ENCODE data around the gene LRP3. TPM values are rescaled to one million over a fixed set of nuclear protein-coding genes. Genes with fewer than 3 reads are reported as not detected.

The LRP3 gene
- total and polyA plus RNA-seq, 2 experiments from 2014 or later, result 3.5 to 62.7 TPM

DNA sequence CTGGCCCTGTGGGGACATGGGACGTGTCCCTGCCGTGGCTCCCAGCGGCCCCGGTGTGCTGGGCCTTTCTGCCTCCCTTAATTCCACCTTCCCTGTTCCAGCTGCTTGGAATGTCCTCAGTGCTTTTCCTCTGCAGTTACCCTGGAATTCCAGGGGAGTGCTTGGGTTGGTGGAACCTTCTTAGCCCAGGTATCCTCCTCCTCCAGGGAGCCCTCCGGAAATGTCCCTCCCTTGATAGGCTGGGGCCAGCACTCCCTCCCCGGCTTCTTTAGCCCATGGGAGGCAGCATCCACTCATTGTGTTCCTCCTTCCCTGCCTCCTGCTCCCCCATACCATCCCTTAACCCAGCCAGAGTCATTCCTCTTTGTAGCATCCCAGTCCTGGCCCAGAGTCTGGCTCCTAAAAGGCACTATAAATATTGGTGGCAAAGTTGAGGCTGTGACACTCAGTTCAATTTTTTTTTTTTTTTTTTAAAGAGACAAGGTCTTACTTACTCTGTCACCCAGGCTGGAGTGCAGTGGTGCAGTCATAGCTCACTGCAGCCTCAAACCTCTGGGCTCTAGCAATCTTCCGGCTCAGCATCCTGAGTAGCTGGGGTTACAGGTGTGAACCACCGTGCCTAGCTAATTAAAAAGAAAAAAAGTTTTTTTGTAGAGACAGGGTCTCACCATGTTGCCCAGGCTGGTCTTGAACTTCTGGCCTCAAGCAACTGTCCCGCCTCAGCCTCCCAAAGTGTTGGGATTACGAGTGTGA is 45.3 kb downstream of the LRP3 start:
- no peaks in the 10 kb centered on the region for H3F3A ChIP-seq (replicated peaks; ENCODE audit: low read depth)
- no peak for ATAC-seq
- 0 out of 3 replicates have a peak, but pooled peaks cover 3% of the 10 kb centered on the region for H3K9me3 Mint-ChIP-seq
- no peaks in the 10 kb centered on the region for H3K9me2 ChIP-seq (ENCODE audit: insufficient read depth)
- no peak overlapping the region for H3K4me3 ChIP-seq
- H3K27me3 ChIP-seq (ENCODE audit: insufficient read depth), result no peaks in the 10 kb centered on the region
- H3K36me3 Mint-ChIP-seq (ENCODE audit: low read depth), result no peaks in the 10 kb centered on the region; the same call in 2 of the 3 replicates
- TF ChIP-seq ZNF114 (CRISPR knock-in tag; IDR thresholded peaks at IDR 0.05) (no peak), ZNF331 (CRISPR knock-in tag; IDR thresholded peaks at IDR 0.05; ENCODE audit: low read depth) (no peak), NANOG (IDR thresholded peaks at IDR 0.05; ENCODE audit: borderline replicate concordance) (no peak), EZH2 (IDR thresholded peaks at IDR 0.05; ENCODE audit: low read depth, unreplicated experiment) (no peak), EZH2phosphoT487 (IDR thresholded peaks at IDR 0.05; ENCODE audit: unreplicated experiment) (no peak), CREB1 (CRISPR knock-in tag; IDR thresholded peaks at IDR 0.05; ENCODE audit: low read depth) (no peak), POLR2AphosphoS5 (IDR thresholded peaks at IDR 0.05; ENCODE audit: low read depth) (no peak), JUNB (IDR thresholded peaks at IDR 0.05; ENCODE audit: unreplicated experiment) (no peak), STAT1 (IDR thresholded peaks at IDR 0.05; ENCODE audit: unreplicated experiment) (no peak)
- TF ChIP-seq, protein P1, sequence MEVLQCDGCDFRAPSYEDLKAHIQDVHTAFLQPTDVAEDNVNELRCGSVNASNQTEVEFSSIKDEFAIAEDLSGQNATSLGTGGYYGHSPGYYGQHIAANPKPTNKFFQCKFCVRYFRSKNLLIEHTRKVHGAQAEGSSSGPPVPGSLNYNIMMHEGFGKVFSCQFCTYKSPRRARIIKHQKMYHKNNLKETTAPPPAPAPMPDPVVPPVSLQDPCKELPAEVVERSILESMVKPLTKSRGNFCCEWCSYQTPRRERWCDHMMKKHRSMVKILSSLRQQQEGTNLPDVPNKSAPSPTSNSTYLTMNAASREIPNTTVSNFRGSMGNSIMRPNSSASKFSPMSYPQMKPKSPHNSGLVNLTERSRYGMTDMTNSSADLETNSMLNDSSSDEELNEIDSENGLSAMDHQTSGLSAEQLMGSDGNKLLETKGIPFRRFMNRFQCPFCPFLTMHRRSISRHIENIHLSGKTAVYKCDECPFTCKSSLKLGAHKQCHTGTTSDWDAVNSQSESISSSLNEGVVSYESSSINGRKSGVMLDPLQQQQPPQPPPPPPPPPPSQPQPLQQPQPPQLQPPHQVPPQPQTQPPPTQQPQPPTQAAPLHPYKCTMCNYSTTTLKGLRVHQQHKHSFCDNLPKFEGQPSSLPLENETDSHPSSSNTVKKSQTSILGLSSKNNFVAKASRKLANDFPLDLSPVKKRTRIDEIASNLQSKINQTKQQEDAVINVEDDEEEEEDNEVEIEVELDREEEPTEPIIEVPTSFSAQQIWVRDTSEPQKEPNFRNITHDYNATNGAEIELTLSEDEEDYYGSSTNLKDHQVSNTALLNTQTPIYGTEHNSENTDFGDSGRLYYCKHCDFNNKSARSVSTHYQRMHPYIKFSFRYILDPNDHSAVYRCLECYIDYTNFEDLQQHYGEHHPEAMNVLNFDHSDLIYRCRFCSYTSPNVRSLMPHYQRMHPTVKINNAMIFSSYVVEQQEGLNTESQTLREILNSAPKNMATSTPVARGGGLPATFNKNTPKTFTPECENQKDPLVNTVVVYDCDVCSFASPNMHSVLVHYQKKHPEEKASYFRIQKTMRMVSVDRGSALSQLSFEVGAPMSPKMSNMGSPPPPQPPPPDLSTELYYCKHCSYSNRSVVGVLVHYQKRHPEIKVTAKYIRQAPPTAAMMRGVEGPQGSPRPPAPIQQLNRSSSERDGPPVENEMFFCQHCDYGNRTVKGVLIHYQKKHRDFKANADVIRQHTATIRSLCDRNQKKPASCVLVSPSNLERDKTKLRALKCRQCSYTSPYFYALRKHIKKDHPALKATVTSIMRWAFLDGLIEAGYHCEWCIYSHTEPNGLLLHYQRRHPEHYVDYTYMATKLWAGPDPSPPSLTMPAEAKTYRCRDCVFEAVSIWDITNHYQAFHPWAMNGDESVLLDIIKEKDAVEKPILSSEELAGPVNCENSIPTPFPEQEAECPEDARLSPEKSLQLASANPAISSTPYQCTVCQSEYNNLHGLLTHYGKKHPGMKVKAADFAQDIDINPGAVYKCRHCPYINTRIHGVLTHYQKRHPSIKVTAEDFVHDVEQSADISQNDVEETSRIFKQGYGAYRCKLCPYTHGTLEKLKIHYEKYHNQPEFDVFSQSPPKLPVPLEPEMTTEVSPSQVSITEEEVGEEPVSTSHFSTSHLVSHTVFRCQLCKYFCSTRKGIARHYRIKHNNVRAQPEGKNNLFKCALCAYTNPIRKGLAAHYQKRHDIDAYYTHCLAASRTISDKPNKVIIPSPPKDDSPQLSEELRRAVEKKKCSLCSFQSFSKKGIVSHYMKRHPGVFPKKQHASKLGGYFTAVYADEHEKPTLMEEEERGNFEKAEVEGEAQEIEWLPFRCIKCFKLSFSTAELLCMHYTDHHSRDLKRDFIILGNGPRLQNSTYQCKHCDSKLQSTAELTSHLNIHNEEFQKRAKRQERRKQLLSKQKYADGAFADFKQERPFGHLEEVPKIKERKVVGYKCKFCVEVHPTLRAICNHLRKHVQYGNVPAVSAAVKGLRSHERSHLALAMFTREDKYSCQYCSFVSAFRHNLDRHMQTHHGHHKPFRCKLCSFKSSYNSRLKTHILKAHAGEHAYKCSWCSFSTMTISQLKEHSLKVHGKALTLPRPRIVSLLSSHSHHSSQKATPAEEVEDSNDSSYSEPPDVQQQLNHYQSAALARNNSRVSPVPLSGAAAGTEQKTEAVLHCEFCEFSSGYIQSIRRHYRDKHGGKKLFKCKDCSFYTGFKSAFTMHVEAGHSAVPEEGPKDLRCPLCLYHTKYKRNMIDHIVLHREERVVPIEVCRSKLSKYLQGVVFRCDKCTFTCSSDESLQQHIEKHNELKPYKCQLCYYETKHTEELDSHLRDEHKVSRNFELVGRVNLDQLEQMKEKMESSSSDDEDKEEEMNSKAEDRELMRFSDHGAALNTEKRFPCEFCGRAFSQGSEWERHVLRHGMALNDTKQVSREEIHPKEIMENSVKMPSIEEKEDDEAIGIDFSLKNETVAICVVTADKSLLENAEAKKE (CRISPR knock-in tag; IDR thresholded peaks at IDR 0.05), result no peak
- TF ChIP-seq, protein P2, sequence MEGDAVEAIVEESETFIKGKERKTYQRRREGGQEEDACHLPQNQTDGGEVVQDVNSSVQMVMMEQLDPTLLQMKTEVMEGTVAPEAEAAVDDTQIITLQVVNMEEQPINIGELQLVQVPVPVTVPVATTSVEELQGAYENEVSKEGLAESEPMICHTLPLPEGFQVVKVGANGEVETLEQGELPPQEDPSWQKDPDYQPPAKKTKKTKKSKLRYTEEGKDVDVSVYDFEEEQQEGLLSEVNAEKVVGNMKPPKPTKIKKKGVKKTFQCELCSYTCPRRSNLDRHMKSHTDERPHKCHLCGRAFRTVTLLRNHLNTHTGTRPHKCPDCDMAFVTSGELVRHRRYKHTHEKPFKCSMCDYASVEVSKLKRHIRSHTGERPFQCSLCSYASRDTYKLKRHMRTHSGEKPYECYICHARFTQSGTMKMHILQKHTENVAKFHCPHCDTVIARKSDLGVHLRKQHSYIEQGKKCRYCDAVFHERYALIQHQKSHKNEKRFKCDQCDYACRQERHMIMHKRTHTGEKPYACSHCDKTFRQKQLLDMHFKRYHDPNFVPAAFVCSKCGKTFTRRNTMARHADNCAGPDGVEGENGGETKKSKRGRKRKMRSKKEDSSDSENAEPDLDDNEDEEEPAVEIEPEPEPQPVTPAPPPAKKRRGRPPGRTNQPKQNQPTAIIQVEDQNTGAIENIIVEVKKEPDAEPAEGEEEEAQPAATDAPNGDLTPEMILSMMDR (conservative IDR thresholded peaks at IDR 0.05; ENCODE audit: low read depth in 2 of 2), result no peak
- TF ChIP-seq, protein P3, sequence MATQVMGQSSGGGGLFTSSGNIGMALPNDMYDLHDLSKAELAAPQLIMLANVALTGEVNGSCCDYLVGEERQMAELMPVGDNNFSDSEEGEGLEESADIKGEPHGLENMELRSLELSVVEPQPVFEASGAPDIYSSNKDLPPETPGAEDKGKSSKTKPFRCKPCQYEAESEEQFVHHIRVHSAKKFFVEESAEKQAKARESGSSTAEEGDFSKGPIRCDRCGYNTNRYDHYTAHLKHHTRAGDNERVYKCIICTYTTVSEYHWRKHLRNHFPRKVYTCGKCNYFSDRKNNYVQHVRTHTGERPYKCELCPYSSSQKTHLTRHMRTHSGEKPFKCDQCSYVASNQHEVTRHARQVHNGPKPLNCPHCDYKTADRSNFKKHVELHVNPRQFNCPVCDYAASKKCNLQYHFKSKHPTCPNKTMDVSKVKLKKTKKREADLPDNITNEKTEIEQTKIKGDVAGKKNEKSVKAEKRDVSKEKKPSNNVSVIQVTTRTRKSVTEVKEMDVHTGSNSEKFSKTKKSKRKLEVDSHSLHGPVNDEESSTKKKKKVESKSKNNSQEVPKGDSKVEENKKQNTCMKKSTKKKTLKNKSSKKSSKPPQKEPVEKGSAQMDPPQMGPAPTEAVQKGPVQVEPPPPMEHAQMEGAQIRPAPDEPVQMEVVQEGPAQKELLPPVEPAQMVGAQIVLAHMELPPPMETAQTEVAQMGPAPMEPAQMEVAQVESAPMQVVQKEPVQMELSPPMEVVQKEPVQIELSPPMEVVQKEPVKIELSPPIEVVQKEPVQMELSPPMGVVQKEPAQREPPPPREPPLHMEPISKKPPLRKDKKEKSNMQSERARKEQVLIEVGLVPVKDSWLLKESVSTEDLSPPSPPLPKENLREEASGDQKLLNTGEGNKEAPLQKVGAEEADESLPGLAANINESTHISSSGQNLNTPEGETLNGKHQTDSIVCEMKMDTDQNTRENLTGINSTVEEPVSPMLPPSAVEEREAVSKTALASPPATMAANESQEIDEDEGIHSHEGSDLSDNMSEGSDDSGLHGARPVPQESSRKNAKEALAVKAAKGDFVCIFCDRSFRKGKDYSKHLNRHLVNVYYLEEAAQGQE (IDR thresholded peaks at IDR 0.05; ENCODE audit: unreplicated experiment), result no peak
- TF ChIP-seq, protein P4, sequence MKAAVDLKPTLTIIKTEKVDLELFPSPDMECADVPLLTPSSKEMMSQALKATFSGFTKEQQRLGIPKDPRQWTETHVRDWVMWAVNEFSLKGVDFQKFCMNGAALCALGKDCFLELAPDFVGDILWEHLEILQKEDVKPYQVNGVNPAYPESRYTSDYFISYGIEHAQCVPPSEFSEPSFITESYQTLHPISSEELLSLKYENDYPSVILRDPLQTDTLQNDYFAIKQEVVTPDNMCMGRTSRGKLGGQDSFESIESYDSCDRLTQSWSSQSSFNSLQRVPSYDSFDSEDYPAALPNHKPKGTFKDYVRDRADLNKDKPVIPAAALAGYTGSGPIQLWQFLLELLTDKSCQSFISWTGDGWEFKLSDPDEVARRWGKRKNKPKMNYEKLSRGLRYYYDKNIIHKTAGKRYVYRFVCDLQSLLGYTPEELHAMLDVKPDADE (IDR thresholded peaks at IDR 0.05), result no peak
- no peaks in the 10 kb centered on the region for H3K36me3 ChIP-seq (ENCODE audit: insufficient read depth)
- H3K4me1 Mint-ChIP-seq, result 0 out of 3 replicates have a peak, but pooled peaks cover 2% of the 10 kb centered on the region
- H3K4me2 ChIP-seq, result no peak overlapping the region
- H4K20me1 ChIP-seq (replicated peaks; ENCODE audit: insufficient read depth), result no peaks in the 10 kb centered on the region
- H3K4me3 Mint-ChIP-seq, result no peak overlapping the region
- no peak for DNase-seq (ENCODE audit: low spot score)
- peaks cover 3% of the 10 kb centered on the region for H3K27me3 Mint-ChIP-seq (ENCODE audit: insufficient read depth, low read depth, poor library complexity)
- H3K27ac Mint-ChIP-seq, result no peak overlapping the region
- no peaks in the 10 kb centered on the region for H3K79me2 ChIP-seq (replicated peaks; ENCODE audit: insufficient read depth)
- H2AFZ ChIP-seq, result no peak overlapping the region
- H3K27ac ChIP-seq (ENCODE audit: low read depth), result no peak overlapping the region
- H3K4me1 ChIP-seq (ENCODE audit: insufficient read depth), result no peaks in the 10 kb centered on the region
